Tibial nerve (tissue), 4 donors: Measurements from ENCODE around the gene PDHX. TPM values are rescaled to one million over a fixed set of nuclear protein-coding genes. Genes with fewer than 3 reads are reported as not detected.
A peak's percentile ranks its signal among the peaks of the same experiment; 100 is the strongest.

Experiments used
- DNase-seq, 2 donors: peaks; one replicate each; pipeline ENCODE4 v3.0.0-alpha.2; 2019; ENCODE audit warnings: low spot score in 2 of 2
- H3K27ac ChIP-seq, 4 donors: fragments of 200-600 bp; sonication (generic) in 3 of 4; one replicate each; pipeline ENCODE4 v1.5.1; 2017 to 2019; ENCODE audit warnings: mild to moderate bottlenecking in 1 of 4
- H3K27me3 ChIP-seq, 2 donors: fragments of 200-600 bp; sonication (generic) in 1 of 2; one replicate each; pipeline versions ENCODE4 v1.5.1 to v1.6.0; 2017 to 2019
- H3K36me3 ChIP-seq, 3 donors: fragments of 200-600 bp; sonication (generic); one replicate each; pipeline ENCODE4 v1.5.1; 2018 to 2019
- H3K4me1 ChIP-seq, 4 donors: fragments of 200-600 bp; sonication (generic) in 3 of 4; one replicate each; pipeline ENCODE4 v1.5.1; 2017 to 2019
- H3K4me3 ChIP-seq, 4 donors: fragments of 200-600 bp; sonication (generic) in 3 of 4; one replicate each; pipeline ENCODE4 v1.5.1; 2017 to 2019; ENCODE audit warnings: mild to moderate bottlenecking in 1 of 4, moderate library complexity in 1 of 4
- H3K9me3 ChIP-seq, 4 donors: fragments of 200-600 bp; sonication (generic) in 3 of 4; one replicate each; pipeline ENCODE4 v1.5.1; 2017 to 2019
- EP300 ChIP-seq, 2 donors: sonication (generic); formaldehyde crosslinking; IDR thresholded peaks; one replicate each; pipeline ENCODE4 v1.6.1; 2017; ENCODE audit warnings: antibody characterized with exemption in 2 of 2, mild to moderate bottlenecking in 1 of 2
- POLR2A ChIP-seq, 2 donors: fragments of 450-650 bp; IDR thresholded peaks; one replicate each; pipeline ENCODE4 v1.6.1; 2017; ENCODE audit warnings: antibody characterized with exemption in 2 of 2, mild to moderate bottlenecking in 2 of 2, moderate library complexity in 2 of 2
- WGBS, 2 donors: methylation state at CpG; one replicate each; pipeline ENCODE4 v1.1.5; 2018; 5-methylcytosine and 5-hydroxymethylcytosine counted together
- total RNA-seq, 4 donors: library from RNA; depleted of rRNA; stranded (reverse); fragments of >200 nt; gene quantifications; one replicate each; pipeline ENCODE4 v1.1.0, GENCODE V29; 2016
- TF ChIP-seq, protein P1 (sequence below), 5 experiments: fragments of 200-600 bp in 3 of 5; fragments of 450-650 bp in 2 of 5; sonication (generic) in 3 of 5; IDR thresholded peaks; one replicate each; pipeline ENCODE4 v1.5.1; 2016 to 2019; ENCODE audit warnings: antibody characterized with exemption in 5 of 5, mild to moderate bottlenecking in 3 of 5, moderate library complexity in 2 of 5

Gene PDHX
- total RNA-seq, 4 donors from 2014 or later = 18.8 to 30.6 (median 23.2) TPM

DNA sequence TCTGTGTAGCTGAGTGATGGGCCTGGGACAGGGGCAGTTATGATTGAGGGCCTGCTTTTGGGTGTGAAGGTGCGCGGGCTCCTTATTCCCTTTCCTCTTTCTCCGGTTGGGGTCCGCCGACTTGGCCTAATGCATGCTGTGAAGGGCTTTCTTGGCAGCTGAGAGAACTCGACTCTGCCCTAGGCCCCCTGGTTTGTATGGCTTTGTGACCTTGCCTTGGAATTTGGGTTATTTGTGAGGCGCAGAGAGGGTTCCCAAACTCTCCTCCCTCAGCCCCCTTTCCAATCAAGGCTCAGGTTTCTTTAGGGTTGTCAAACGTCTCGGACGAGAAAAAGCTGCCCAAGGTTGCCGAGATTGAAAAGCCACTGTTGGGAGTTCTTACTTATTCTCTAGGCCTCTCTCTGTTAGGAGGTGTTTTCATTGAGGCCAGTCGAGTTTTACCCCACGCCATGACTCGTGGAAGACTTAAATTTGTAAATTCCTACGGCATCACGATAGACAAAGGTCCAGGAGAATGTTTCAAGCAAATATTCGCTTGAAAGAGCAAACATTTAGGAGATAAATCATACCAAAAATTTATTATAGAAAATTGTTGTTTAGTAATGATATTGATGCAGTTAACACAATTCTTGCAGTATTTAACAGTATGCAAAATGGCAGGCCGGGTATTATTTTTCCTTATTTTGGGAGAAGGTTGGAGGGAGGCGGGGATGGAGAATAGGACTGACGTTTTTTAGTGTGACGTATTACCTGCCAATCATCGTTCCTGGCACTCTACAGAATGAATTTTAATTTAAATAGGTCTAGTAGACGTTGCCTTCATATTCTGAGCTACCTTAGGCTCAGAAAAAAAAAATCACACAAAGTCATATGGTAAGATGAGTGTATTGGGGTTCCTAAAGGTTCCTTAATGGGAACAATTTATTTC is 689 bp downstream of the PDHX start:
- Histone ChIP-seq H3K27me3 (no peaks in the 10 kb centered on the region), H3K36me3 (peaks cover 0 to 25% (median 0%) of the 10 kb centered on the region in 3 donors), H3K27ac (peak overlapping the region; percentile 89 to 98 (median 96)), H3K4me3 (peak overlapping the region; percentile 71 to 98 (median 89)), H3K4me1 (peaks cover 0 to 32% (median 11%) of the 10 kb centered on the region in 4 donors), H3K9me3 (no peaks in the 10 kb centered on the region)
- TF ChIP-seq, protein P1, sequence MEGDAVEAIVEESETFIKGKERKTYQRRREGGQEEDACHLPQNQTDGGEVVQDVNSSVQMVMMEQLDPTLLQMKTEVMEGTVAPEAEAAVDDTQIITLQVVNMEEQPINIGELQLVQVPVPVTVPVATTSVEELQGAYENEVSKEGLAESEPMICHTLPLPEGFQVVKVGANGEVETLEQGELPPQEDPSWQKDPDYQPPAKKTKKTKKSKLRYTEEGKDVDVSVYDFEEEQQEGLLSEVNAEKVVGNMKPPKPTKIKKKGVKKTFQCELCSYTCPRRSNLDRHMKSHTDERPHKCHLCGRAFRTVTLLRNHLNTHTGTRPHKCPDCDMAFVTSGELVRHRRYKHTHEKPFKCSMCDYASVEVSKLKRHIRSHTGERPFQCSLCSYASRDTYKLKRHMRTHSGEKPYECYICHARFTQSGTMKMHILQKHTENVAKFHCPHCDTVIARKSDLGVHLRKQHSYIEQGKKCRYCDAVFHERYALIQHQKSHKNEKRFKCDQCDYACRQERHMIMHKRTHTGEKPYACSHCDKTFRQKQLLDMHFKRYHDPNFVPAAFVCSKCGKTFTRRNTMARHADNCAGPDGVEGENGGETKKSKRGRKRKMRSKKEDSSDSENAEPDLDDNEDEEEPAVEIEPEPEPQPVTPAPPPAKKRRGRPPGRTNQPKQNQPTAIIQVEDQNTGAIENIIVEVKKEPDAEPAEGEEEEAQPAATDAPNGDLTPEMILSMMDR (IDR thresholded peaks at IDR 0.05) = no peak
- no peak for TF ChIP-seq EP300 (IDR thresholded peaks at IDR 0.05)
- no peak for TF ChIP-seq POLR2A (IDR thresholded peaks at IDR 0.05)
- WGBS, 2 donors = 17% methylated on average over 23 of the region's 23 CpGs
- DNase-seq = no peak

DNA sequence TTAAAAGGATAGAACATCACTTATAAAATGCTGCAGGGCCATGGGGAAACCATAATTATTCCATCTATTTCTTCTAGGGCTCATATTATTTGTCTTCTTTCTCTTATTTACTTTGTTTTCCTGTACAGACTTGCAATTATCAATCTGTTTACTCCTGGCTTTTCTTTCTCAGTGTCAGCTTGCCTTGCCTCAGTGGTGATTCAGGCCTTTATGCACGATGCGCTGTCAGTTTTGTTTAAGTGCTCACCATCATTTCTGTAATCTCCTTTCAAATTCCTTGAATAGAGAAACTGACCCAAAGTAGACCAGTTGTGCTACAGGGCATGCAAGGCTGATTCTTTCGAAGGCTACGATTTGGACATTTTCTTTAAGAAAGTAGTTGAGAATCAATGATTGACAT is 4.7 kb downstream of the PDHX start:
- Histone ChIP-seq H3K27ac (no peak overlapping the region), H3K4me3 (no peak overlapping the region), H3K4me1 (peaks cover 0 to 53% (median 8%) of the 10 kb centered on the region in 4 donors), H3K9me3 (no peaks in the 10 kb centered on the region), H3K27me3 (no peaks in the 10 kb centered on the region), H3K36me3 (peaks cover 0 to 12% (median 0%) of the 10 kb centered on the region in 3 donors)
- DNase-seq = no peak
- no peak for TF ChIP-seq EP300 (IDR thresholded peaks at IDR 0.05)
- TF ChIP-seq, protein P1 (IDR thresholded peaks at IDR 0.05) = no peak
- no peak for TF ChIP-seq POLR2A (IDR thresholded peaks at IDR 0.05)
- WGBS, 2 donors = 95 to 96% methylated on average over 4 of the region's 4 CpGs

DNA sequence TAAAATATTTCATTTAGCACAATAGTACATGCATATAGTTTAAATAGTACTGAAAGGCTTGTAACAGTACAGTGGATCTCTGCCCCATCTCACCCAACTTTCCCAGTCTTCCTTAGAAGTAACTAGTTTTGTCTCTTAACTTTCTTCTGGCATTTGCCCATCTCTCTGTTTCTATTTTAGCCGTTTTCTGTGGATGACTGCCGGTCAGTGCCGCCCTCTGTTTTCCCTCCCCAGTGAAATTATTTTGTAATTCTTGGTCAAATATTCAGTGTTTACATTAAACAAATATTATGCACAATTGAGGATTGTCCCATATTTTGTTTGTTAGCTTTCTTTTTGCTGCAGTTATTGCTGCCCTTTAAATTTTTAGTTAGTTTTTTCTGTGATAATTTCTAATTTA is 8.3 kb downstream of the PDHX start:
- H3K36me3 ChIP-seq = peaks cover 0 to 12% (median 0%) of the 10 kb centered on the region in 3 donors
- H3K27me3 ChIP-seq = no peaks in the 10 kb centered on the region
- 24 to 31% methylated on average over 3 of the region's 3 CpGs for WGBS, 2 donors
- DNase-seq = no peak
- H3K9me3 ChIP-seq = no peaks in the 10 kb centered on the region
- TF ChIP-seq POLR2A (IDR thresholded peaks at IDR 0.05) (no peak), EP300 (IDR thresholded peaks at IDR 0.05) (no peak)
- TF ChIP-seq, protein P1 (IDR thresholded peaks at IDR 0.05) = no peak
- H3K27ac ChIP-seq = no peak overlapping the region
- peaks cover 0 to 54% (median 6%) of the 10 kb centered on the region in 4 donors for H3K4me1 ChIP-seq
- H3K4me3 ChIP-seq = no peak overlapping the region

DNA sequence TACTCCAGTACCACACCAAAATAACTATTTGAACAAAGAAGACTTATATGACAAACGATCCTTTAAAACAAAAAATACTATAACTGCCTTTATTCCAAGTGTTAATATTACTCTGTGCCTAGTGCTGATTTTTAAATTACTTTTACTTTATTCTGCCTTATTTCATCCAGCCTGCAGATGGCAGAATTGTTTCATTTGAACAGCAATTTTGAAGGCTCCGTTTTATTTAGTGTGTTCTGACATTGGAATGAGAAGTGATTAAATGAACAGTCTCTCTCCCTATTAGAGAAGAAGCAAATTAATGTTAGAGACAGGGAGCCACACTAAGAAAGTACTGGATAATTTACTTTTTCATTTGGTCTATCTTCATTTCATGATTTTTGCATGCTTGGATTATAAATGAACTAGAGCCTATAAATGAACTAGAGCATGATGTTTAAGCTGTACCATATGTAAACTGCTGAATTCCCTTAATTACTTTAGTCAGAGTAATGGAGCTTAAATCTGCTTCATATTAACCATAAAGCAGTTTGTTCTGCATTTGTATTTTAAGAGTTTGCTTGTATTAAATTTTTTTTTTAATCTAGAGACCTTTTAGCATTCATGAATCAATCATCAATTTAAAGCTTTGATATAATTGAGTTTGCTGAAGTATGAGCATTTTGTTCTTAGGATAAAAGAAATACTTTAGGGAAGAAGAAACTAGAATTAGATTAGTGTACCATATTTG is 9.8 kb downstream of the PDHX start:
- Histone ChIP-seq H3K27ac (no peak overlapping the region), H3K36me3 (no peaks in the 10 kb centered on the region)

More for the DNA sequence above, 9.8 kb downstream of the PDHX start:
- H3K9me3 ChIP-seq = no peaks in the 10 kb centered on the region
- TF ChIP-seq, protein P1 (IDR thresholded peaks at IDR 0.05) = peak; percentile 65 to 83 (median 72)
- TF ChIP-seq POLR2A (IDR thresholded peaks at IDR 0.05) (no peak), EP300 (IDR thresholded peaks at IDR 0.05) (no peak)
- peak in 1 of 2 donors; percentile 28 for DNase-seq
- 5 to 7% methylated on average over 2 of the region's 2 CpGs for WGBS, 2 donors
- H3K4me1 ChIP-seq = peaks cover 3 to 54% (median 7%) of the 10 kb centered on the region in 4 donors
- H3K4me3 ChIP-seq = no peak overlapping the region
- H3K27me3 ChIP-seq = no peaks in the 10 kb centered on the region
